HG02798 (cell line): ENCODE data around the gene USP3.

Experiments used
- ATAC-seq: cut with Tn5 transposase; IDR thresholded peaks from one replicate; pipeline ENCODE4 v1.9.1; 2021; ENCODE audit warnings: mild to moderate bottlenecking; ENCODE audit not compliant: unreplicated experiment, poor library complexity

The USP3 gene, protein sequence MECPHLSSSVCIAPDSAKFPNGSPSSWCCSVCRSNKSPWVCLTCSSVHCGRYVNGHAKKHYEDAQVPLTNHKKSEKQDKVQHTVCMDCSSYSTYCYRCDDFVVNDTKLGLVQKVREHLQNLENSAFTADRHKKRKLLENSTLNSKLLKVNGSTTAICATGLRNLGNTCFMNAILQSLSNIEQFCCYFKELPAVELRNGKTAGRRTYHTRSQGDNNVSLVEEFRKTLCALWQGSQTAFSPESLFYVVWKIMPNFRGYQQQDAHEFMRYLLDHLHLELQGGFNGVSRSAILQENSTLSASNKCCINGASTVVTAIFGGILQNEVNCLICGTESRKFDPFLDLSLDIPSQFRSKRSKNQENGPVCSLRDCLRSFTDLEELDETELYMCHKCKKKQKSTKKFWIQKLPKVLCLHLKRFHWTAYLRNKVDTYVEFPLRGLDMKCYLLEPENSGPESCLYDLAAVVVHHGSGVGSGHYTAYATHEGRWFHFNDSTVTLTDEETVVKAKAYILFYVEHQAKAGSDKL

DNA sequence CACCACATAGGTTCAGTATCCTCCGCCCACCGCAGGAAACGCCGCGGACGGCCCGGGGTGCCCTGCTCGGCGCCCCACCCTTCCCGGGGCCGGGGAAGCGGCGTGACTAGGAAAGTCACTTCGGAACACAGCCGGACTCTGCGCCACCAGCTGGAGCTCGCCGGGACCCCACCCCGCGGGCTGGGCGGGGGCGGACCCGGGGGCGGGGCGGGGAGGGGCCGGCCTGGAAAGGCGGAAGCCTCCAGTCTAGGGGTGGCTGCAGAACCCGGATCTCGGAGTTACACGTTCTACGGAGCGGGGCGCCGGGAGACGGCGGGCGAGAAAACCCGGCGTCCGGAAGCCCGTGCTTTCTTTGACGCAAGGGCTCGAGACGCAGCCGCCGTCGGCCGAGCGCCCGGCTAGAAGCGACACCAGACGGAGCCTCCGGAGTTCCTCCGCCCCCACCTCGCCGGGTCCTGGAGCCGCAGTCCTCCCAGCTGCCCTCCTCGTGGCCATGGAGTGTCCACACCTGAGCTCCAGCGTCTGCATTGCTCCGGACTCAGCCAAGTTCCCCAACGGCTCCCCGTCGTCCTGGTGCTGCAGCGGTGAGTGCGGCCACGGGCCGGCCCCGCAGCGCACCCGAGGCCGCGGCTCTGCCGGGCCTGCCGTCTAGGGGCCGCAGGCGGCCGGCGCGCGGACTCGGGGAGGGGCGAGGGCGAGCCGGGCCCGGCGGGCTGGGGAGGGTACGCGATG lies at the start of gene USP3:
Gene USP3, plus strand, starts transcription at position 347 of the 732 bp plus-strand sequence. Its CDS starts 147 bp downstream, at position 494.
- peak; percentile 64 for ATAC-seq

DNA sequence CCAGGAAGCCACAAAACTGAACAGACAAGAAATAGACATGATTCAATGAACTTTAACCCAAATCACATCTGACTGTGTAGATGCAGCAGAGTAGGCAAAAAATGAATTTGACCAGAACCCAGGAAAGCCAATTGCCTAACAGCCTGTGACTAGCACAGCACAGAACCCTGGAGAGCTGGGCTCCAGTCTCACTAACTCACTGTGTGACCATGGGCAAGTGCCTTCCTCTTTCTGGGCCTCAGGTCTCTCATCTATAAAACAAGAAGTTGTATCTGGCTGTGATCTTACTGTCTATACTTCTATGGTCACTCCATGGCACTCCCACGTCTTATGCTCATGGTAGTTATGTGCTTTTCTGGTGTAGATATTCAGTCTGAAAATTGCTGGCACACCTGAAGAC lies 48.1 kb upstream of the USP3 start:
- no peak for ATAC-seq

DNA sequence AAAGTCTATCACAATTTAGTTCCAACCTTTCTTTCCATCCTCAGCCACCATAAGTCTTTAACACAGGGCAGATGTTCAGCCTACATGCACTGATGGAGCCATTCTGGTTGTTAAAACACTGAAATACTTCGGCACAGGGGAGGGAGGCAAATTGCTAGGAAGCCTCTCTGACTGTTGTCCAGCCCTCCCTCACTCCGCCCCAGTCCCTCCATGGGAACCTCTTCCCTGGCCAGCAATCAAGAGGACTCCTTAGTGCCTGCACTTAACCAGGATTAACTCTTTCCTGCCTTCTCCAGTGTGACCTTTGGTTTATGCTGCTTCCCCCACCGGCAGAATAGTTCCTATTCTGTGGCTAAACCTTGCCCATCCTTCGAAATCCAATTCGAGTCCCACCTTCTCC lies 47.0 kb upstream of the USP3 start:
- no peak for ATAC-seq

DNA sequence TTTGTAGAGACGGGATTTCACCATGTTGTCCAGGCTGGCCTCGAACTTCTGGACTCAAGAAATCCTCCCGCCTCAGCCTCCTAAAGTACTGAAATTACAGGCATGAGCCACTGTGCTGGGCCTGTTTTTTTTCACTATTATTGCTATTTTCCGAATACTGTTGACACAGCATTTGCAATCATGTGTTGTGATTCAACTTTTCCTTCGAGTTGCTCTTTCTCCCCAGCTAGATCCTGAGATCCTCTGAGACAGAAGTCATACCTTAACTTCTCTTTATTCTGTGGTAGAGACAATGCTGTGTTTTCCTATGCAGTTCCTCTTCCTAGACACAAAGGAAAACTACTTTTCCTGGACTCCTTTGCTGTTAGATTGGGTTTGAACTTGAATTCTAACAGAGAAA lies 46.4 kb upstream of the USP3 start:
- ATAC-seq, result no peak

DNA sequence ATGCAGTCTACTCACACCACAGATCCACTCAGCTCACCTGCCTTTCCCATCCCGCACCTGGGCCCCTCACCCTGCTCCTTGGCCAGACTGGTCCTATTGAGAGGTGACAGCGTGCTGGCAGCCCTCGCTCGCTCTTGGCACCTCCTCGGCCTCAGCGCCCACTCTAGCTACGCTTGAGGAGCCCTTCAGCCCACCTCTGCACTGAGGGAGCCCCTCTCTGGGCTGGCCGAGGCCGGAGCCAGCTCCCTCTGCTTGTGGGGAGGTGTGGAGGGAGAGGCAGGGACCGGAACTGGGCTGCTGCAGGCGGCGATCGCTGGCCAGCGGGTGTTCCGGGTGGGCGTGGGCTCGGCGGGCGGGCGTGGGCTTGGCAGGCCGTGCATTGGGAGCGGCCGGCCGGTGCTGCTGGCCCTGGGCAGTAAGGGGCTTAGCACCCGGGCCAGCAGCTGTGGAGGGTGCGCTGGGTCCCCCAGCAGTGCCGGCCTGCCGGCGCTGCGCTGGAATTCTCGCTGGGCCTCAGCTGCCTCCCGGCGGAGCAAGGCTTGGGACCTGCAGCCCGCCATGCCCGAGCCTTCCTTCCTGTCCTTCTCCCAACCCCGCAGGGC lies 45.5 kb upstream of the USP3 start:
- ATAC-seq, result no peak

DNA sequence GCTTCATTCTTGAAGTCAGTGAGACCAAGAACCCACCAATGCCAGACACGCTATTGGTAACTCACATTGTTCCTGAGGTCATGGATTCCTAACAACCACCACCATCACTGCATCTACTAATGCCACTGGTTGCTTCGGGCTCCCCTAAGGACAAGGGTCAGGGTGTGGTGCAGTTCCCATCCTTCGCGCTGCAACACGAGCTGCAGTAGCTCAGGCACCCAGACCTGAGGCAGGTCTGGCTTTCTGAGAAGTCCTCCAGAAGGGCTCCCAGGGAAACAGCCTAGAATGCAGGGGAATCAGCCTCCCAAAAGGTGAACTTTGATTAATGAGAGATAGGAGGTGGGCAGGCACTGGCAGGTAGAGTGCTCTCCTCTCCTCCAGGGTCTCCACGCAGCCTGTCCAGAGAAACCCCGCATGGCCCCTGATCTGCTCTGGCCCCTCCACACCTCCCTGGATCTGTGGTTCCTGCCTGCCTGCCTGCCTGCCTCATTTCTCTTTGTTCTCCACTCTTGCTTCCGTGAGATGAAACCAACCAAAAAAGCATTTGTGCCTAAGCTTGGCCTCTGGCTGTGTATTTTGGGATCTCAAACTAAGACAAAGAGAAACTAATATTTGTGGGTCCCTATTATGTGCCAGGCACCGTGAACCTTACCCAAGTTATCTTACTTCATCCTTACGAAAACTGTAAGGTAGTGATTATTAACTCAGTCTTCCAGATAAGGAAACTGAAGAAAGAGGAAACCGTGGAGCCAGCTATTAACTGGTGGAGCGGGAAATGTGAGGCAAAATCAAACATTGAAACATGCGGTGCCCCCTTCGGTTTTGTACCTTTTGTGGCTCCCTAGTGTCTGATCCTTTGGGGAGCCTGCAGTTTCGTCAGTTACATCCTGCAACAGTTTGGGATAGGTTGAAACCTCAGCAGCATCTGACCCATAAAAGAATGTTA lies 43.9 kb upstream of the USP3 start:
- ATAC-seq, result no peak

DNA sequence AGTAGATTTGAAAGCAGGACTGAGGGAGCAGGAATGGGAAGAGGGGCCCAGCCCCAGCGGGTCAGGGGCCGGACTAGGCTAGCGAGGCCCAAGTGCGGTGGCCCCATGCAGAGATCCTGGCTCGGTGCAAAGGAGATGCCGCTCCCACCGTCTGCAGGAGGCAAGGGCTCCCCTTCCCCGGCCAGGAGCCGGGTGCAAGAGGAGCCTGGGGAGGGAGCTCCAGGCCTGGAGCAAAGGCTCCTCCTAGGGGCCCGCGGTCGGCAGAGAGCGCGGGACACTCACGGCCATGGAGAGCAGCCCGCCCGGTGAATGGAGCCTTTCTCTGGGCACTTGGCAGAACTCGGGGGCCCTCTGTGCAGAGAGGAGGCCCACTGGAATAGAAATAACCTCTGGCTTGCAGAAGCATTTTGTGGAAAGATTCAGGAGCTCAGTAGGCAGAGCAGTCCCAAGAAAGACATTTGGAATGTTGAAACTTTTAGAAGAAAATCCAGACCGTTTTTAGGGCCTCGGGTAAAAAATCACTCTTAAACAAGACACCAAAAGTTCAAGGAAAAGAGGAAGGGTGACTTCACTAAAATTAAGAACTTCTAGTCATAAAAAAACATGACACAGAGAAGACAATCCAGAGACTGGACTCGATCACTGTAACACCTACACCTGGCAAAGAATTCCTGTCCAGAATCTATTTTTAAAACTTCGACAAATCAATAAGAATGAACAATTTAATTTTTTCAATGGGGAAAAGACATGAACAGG lies 43.0 kb upstream of the USP3 start:
- no peak for ATAC-seq

DNA sequence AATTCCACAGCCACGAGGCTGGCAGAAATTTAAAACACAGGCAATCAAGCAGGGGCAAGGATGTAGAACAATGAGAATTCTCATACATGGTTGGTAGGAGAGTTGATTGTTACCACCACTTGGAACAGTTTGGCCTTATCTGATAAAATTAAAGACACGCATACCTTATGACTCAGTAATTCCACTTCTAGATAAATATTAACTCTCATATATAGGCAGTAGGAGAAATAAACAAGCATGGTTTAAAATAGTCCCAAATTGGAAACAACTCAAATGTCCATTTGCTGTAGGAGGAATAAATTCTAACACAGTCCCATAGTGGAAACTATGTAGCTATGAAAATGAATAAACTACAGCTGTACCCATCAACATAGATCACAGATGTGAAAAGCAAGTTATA lies 42.3 kb upstream of the USP3 start:
- no peak for ATAC-seq

DNA sequence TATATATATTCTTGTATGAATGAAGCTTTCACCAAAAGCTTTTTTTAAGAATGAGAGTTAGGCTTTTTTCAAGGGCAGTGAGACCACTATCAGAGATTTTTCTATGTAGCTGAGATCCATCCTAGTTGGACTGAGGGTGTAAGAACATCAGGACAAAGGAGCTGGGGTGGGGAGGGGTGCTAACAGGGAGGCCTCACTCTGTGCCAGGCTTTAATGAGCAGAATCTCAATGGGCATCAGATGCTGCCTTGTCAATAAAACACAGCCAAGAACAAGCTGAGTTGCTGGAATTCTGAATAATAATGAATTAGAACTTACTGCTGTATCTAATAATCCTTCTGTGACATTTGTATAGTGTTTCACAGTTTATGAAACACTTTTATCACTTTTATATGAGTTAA lies 41.4 kb upstream of the USP3 start:
- ATAC-seq, result no peak

DNA sequence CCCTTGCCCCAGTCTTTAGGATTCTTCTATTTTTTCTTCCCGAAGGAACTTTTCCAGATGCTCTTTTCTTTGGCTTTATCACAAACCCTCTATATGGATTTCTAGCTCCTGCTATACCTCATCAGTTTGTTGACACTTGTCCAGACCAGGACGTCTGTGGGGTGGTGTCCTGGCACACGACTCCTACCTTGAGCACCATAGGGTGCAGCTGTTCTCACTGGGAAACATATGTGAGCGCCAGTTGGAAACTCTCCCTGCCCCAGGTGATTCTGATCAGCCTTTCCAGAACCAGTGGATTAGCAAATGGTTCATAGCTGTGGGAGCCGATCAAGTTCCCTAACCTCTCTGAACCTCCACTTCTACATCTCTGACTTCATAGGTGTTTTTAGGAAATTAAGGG lies 40.6 kb upstream of the USP3 start:
- no peak for ATAC-seq

DNA sequence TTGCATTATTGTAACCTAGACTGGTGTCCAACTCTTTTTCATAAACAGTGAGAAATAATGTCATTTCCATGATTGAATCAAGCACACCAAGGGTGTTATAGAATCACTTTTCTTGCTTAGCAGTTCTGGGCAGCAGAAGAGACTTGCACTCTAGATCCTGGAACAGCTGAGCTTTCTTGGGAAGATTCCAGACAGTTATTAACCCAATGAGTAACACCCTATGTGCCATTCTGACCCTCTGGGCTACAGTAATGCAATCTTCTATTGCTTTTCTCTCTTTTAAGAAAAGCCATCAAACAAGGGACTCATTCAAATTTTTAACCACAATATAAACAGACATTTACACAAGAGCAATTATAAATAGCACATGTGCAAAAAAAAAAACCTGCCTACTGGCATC lies 39.3 kb upstream of the USP3 start:
- ATAC-seq, result no peak

DNA sequence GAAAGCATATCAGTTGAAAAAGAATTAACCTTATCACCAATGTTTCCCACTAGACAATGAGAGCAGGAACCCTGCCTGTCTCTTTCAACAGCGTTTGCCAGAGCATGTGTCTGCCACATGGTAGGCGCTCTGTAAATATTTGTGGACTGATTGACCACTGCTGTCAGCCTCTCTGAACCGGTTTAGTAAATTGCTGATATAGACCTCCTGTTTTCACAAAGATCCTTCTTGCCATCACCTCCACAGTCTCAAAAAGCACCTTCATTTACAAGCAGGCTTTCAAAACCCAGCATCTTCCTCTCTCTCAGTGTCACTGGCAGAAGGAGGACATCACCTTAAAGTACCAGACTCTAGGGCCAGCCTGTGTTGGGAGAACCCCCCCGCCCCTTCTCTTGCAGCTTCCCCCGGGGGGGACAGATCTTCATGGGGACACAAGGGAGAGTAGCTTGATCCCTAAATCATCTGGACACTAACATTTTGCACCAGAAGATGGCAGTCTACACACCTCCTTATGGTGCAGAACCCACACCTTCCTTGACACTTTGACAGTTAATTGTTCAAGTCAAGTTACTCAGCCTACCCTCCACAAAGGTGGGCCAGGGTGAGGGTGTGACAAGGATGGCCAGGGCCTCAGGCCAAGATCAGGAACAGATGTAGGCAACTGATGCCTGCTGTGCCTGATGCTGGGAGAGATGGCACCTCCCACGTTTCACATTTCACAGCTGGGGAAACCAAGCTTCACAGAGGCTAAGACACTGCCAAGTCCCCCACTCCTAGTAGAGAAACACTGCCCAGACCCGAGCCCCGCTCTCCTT lies 37.8 kb upstream of the USP3 start:
- ATAC-seq, result peak; percentile 67

DNA sequence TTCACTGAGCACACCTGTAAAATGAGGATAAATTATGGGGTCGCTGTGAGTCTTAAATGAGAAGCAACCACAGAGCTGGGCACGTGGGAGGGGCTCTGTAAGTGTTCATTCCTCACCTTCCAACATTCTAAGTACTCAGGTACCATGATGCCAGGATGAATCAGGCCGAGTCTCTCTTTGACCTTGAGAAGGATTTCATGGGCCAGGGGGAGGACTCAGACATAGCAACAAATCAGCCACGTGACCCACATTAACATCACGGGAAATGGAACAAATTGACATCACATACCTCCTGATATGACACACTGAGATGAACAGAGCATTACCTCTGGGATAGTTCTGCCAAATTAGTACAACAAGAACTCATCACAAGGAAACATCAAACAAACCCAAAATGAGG lies 35.2 kb upstream of the USP3 start:
- ATAC-seq, result no peak

DNA sequence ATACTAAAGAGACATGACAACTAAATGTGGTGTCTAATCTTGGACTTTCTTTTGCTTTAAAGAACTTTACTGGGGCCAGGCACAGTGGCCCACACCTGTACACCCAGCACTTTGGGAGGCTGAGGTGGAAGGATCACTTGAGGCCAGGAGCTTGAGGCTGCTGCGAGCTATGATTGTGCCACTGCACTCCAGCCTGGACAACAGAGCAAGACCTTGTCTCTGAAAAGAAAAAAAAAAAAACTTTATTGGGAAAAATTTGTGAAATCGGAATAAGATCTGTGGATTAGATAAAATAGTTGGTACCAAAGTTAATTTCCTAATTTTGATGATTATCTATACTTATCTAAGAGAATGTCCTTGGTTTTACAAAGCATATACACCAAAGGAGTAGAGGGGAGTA lies 34.4 kb upstream of the USP3 start:
- no peak for ATAC-seq

DNA sequence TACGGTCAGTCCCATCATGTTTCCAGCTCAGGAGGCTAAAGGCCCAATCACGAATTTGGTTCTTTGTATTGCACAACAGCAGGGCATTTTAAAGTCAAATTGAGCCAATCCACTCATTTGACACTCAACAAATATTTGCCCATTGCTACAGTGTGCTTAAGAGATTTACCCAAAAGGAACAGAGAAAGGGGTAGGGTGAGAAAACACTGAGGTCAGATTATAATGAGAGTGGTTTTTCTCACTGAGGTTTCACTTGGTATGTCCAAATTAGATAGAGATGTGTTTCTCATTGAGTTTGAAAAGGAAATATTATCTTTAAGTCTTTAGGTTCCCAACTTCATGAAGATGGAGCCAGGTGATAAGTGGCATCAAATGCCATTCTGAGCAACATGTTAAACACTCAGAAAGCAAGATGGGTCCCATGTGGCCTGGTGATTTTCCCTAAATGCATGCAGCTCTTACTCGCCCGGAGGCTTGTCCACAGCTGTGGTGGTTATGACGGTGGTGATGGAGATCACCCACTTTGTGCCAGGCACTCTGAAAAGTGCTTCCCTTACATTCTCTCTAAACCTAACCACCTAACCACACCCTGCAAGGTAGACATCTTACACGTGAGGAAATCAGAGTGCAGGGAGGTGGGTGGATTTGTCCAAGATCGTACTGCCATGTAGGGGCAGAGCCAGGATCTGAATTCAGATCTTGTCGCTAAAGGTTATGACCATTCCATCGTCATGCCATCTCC lies 31.2 kb upstream of the USP3 start:
- ATAC-seq, result peak; percentile 36

DNA sequence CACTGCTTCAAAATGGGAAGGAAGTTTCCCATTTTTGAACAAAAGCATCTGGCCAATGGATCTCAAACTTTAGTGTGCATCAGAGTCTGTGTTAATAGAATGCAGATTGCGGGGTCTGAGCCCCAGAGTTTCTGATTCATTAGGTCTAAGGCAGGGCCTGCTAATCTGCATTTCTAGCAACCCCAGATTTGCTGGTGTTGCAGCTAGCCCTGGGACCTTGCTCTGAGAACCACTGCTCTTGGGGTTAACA lies 30.7 kb upstream of the USP3 start:
- peak; percentile 7 for ATAC-seq

DNA sequence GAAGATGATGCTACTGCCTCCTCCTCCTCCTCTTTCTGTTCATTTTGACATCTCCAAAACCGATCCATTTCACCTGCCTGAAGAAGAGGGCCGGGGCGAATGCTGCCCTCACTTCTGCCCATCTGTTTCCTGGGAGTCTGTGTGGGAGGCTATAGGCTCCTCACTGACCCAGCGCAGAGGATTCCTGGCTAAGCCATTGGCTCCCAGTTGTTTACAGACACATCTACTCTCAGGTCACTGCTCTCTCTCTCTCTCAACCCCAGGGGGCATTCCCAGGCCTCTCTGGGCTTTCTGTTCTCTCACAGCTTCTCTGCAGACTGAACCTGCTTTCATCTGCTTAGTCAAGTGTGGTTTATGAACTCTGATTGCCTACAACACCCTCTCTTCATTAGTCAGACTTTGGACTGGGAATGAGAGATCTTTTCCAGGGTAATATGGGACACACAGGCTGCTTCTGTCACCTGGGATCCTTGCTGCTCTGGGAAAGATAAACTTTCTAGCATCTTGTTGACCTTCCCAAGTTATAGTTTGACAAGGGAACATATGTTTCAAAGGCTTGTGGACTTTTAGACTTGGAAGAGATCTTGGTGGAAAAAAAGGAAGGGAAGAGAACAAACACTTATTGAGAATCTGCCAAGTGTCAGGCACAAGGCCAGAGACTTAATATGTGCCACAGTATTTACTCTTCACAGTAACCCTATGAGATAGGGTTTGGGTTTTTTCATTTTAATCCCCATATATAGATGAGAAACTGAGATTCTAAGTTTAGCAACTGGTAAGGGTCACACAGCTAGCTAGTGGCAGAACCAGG lies 30.2 kb upstream of the USP3 start:
- ATAC-seq, result peak; percentile 71
